KG1 (cell line): ENCODE results near the gene CTSD.
A peak's percentile ranks its signal among the peaks of the same experiment; 100 is the strongest.

ENCODE experiments used
- DNase-seq: peaks from one replicate; lab custom pipeline; 2025; lab: John Stamatoyannopoulos, UW

CTSD gene

GRCh38 chr11:1782831-1783724, 19.4 kb upstream of the CTSD start:
- DNase-seq: no peak

GRCh38 chr11:1782031-1782590, 18.4 kb upstream of the CTSD start:
- no peak for DNase-seq

- no peak for DNase-seq
These were observed 17.9 kb upstream of the CTSD start for GRCh38 chr11:1781593-1781975.

GRCh38 chr11:1780700-1781592, 17.2 kb upstream of the CTSD start:
- peak; percentile 34 for DNase-seq

- DNase-seq: no peak
These were observed 16.3 kb upstream of the CTSD start for GRCh38 chr11:1779806-1780699.

GRCh38 chr11:1779034-1779805, 15.5 kb upstream of the CTSD start:
- no peak for DNase-seq

GRCh38 chr11:1778141-1778911, 14.6 kb upstream of the CTSD start:
- DNase-seq: no peak

- no peak for DNase-seq
These were observed 14.0 kb upstream of the CTSD start for GRCh38 chr11:1777737-1778136.

- DNase-seq: no peak
These were observed 13.4 kb upstream of the CTSD start for GRCh38 chr11:1776944-1777715.

- no peak for DNase-seq
These were observed 12.7 kb upstream of the CTSD start for GRCh38 chr11:1776331-1776851.

GRCh38 chr11:1774886-1775285, 11.2 kb upstream of the CTSD start:
- DNase-seq: no peak

GRCh38 chr11:1773994-1774550, 10.3 kb upstream of the CTSD start:
- DNase-seq: no peak

GRCh38 chr11:1773131-1773993, 9.6 kb upstream of the CTSD start:
- no peak for DNase-seq

- peak; percentile 79 for DNase-seq
These were observed 8.8 kb upstream of the CTSD start for GRCh38 chr11:1772270-1773130.

GRCh38 chr11:1771700-1772099, 8.0 kb upstream of the CTSD start:
- DNase-seq: no peak

- DNase-seq: no peak
These were observed 7.5 kb upstream of the CTSD start for GRCh38 chr11:1771273-1771672.

GRCh38 chr11:1770528-1770927, 6.8 kb upstream of the CTSD start:
- DNase-seq: no peak
